H1 (cell line): Measurements from ENCODE around the gene SIX4. TPM values are rescaled to one million over a fixed set of nuclear protein-coding genes. Genes with fewer than 3 reads are reported as not detected.
A peak's percentile ranks its signal among the peaks of the same experiment; 100 is the strongest.

ENCODE experiments used
- ASH2L ChIP-seq: fragments of 200-600, 300-600 bp; sonication (generic); IDR thresholded peaks from one replicate; pipeline ENCODE4 v1.7.1; 2017; ENCODE audit warnings: low read length
- ATF3 ChIP-seq: IDR thresholded peaks from 2 replicates; pipeline ENCODE4 v1.6.1; 2011; ENCODE audit warnings: low read depth, mild to moderate bottlenecking, low read length; ENCODE audit not compliant: insufficient read depth
- CBX5 ChIP-seq: fragments of 300-800, 300-1000 bp; sonication (generic); IDR thresholded peaks from 2 replicates; pipeline ENCODE4 v1.7.1; 2016; ENCODE audit warnings: antibody characterized with exemption, low read length, low read depth
- CTBP2 ChIP-seq: IDR thresholded peaks from 2 replicates; pipeline ENCODE4 v1.7.0; 2011; ENCODE audit warnings: borderline replicate concordance, mild to moderate bottlenecking, moderate library complexity, mixed read lengths, low read length; ENCODE audit not compliant: insufficient read depth, insufficient read length
- E2F6 ChIP-seq: IDR thresholded peaks from 2 replicates; pipeline ENCODE4 v1.6.1; 2012; ENCODE audit warnings: inconsistent platforms
- FOSL1 ChIP-seq: IDR thresholded peaks from 2 replicates; pipeline ENCODE4 v1.6.1; 2011; ENCODE audit warnings: mild to moderate bottlenecking, low read depth, low read length, moderate library complexity; ENCODE audit not compliant: insufficient read depth
- GABPA ChIP-seq: IDR thresholded peaks from 2 replicates; pipeline ENCODE4 v1.6.1; 2011; ENCODE audit warnings: mild to moderate bottlenecking, low read length, moderate library complexity, borderline replicate concordance; ENCODE audit not compliant: insufficient read depth
- JUN ChIP-seq: IDR thresholded peaks from 2 replicates; pipeline ENCODE4 v1.6.1; 2011; ENCODE audit warnings: low read depth, mild to moderate bottlenecking, improper control_type of control experiment, low read length
- JUND ChIP-seq: IDR thresholded peaks from 2 replicates; pipeline ENCODE4 v1.6.1; 2011; ENCODE audit warnings: mild to moderate bottlenecking, improper control_type of control experiment, low read length
- KDM1A ChIP-seq: fragments of 200-600, 300-600 bp; sonication (generic); IDR thresholded peaks from 2 replicates; pipeline ENCODE4 v1.7.1; 2016; ENCODE audit warnings: mild to moderate bottlenecking, low read length, borderline replicate concordance
- NRF1 ChIP-seq: IDR thresholded peaks from 2 replicates; pipeline ENCODE4 v1.6.1; 2011; ENCODE audit warnings: mild to moderate bottlenecking, low read depth, low read length, improper control_type of control experiment
- POU5F1 ChIP-seq: IDR thresholded peaks from 2 replicates; pipeline ENCODE4 v1.6.1; 2011; ENCODE audit warnings: low read depth, mild to moderate bottlenecking, low read length, moderate library complexity
- RBBP5 ChIP-seq: IDR thresholded peaks from 2 replicates; pipeline ENCODE4 v1.7.1; 2012; ENCODE audit warnings: low read depth, mild to moderate bottlenecking, inconsistent platforms, low read length, moderate library complexity, borderline replicate concordance
- RNF2 ChIP-seq: fragments of 200-900, 300-1000 bp; sonication (generic); IDR thresholded peaks from 2 replicates; pipeline ENCODE4 v1.7.1; 2016; ENCODE audit warnings: borderline replicate concordance, low read depth, mild to moderate bottlenecking, antibody characterized with exemption, low read length; ENCODE audit not compliant: poor library complexity, severe bottlenecking; ENCODE audit errors: missing control alignments
- SAP30 ChIP-seq: fragments of 300-600 bp; sonication (generic); IDR thresholded peaks from 2 replicates; pipeline ENCODE4 v1.7.1; 2012; ENCODE audit warnings: low read length, moderate library complexity, mild to moderate bottlenecking, inconsistent platforms; ENCODE audit not compliant: insufficient read depth, insufficient replicate concordance
- SIRT6 ChIP-seq: IDR thresholded peaks from one replicate; pipeline ENCODE4 v1.7.1; 2012; ENCODE audit warnings: low read length, inconsistent platforms
- SP2 ChIP-seq: IDR thresholded peaks from 2 replicates; pipeline ENCODE4 v1.6.1; 2012; ENCODE audit warnings: mild to moderate bottlenecking, low read length, inconsistent platforms
- SP4 ChIP-seq: IDR thresholded peaks from 2 replicates; pipeline ENCODE4 v1.6.1; 2012; ENCODE audit warnings: low read length, inconsistent platforms
- SUZ12 ChIP-seq: fragments of 200-600 bp; sonication (generic); IDR thresholded peaks from 2 replicates; pipeline ENCODE4 v1.6.1; 2012; ENCODE audit warnings: mild to moderate bottlenecking, inconsistent platforms, low read length, moderate library complexity, mixed read lengths
- USF2 ChIP-seq: IDR thresholded peaks from 2 replicates; pipeline ENCODE4 v1.6.1; 2011; ENCODE audit warnings: low read length, improper control_type of control experiment
- YY1 ChIP-seq: IDR thresholded peaks from 2 replicates; pipeline ENCODE4 v1.6.1; 2011; ENCODE audit warnings: low read depth, mild to moderate bottlenecking, low read length
- ZNF274 ChIP-seq: IDR thresholded peaks from 2 replicates; pipeline ENCODE4 v1.7.0; 2012; ENCODE audit warnings: low read length, borderline replicate concordance; ENCODE audit errors: extremely low read depth
- polyA plus RNA-seq, 7 experiments: library from polyadenylated mRNA; depleted of rRNA in 3 of 7; stranded (reverse) in 5 of 7; unstranded in 2 of 7; fragments of >200 nt in 5 of 7; fragments of 200-250 nt in 2 of 7; gene quantifications; 1 replicate in 5 of 7; 2 replicates in 1 of 7; 4 replicates in 1 of 7; pipeline versions ENCODE4 v1.2.1 to v1.2.3, GENCODE V29; 2011 to 2013; ENCODE audit warnings: missing spikeins in 2 of 7, mixed read lengths in 2 of 7
- total RNA-seq: library from RNA; stranded (reverse); fragmentation: NEBNext Ultra II Directional; extraction: Animal tissue kit (Norgen Biotek cat#: 25700); gene quantifications from 2 replicates; pipeline ENCODE4 v1.2.1, GENCODE V29; 2021

SIX4 gene
- total and polyA plus RNA-seq, 2 of the 8 experiments (the other 6 are each of a cell fraction or from before 2014, with no cell fraction given): 9.0 to 38.9 TPM

- peak; percentile 65; the same call in 1 of the 2 replicates for TF ChIP-seq SP4
- TF ChIP-seq YY1: peak; percentile 72
- TF ChIP-seq FOSL1: no peak
- no peak for TF ChIP-seq USF2
- no peak for TF ChIP-seq RNF2
- TF ChIP-seq ZNF274: no peak
- peak; percentile 97 for TF ChIP-seq RBBP5
- TF ChIP-seq POU5F1: no peak
- peak; percentile 87; the same call in 1 of the 2 replicates for TF ChIP-seq GABPA
- no peak for TF ChIP-seq SP2
- peak; percentile 95 for TF ChIP-seq ASH2L
- peak; percentile 77 for TF ChIP-seq E2F6
- TF ChIP-seq NRF1: no peak
- TF ChIP-seq CBX5: no peak
- TF ChIP-seq JUND: no peak
- no peak for TF ChIP-seq KDM1A
- TF ChIP-seq CTBP2: peak; percentile 60
- TF ChIP-seq SAP30: no peak
- TF ChIP-seq JUN: no peak
- TF ChIP-seq SUZ12: no peak
- no peak for TF ChIP-seq SIRT6
- no peak for TF ChIP-seq ATF3
Observed at GRCh38 chr14:60734465-60735242, 10.5 kb upstream of the SIX4 start, which contains the start of gene MNAT1 (continued).
